Peyer's patch (tissue), 4 donors: Measurements from ENCODE around the gene ADAM15.

Experiments used
- POLR2A ChIP-seq, 2 donors: fragments of 450-650 bp; IDR thresholded peaks; one replicate each; pipeline ENCODE4 v1.5.1; 2017; ENCODE audit warnings: antibody characterized with exemption in 2 of 2, mild to moderate bottlenecking in 2 of 2, moderate library complexity in 2 of 2
- TF ChIP-seq, protein P1 (sequence below), 6 experiments: fragments of 450-650 bp in 4 of 6; fragments of 200-600 bp in 2 of 6; sonication (generic) in 1 of 6; IDR thresholded peaks; one replicate each; pipeline ENCODE4 v1.5.1; 2017 to 2019; ENCODE audit warnings: antibody characterized with exemption in 6 of 6, mild to moderate bottlenecking in 3 of 6, moderate library complexity in 1 of 6

DNA sequence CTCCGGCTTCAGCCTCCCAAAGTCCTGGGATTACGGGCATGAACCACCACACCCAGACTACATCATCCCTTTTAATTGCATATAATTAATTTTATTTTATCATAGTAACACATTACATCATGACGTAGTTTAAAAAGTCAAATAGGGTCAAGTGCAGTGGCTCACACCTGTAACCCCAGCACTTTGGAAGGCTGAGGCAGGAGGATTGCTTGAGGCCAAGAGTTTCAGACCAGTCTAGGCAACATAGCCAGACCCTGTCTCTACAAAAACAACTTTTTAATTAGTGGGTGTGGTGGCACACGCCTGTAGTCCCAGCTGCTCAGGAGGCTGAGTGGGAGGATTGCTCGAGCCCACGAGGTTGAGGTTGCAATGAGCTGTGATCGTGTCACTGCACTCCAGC lies 48.2 kb downstream of the ADAM15 start:
- TF ChIP-seq, protein P1, sequence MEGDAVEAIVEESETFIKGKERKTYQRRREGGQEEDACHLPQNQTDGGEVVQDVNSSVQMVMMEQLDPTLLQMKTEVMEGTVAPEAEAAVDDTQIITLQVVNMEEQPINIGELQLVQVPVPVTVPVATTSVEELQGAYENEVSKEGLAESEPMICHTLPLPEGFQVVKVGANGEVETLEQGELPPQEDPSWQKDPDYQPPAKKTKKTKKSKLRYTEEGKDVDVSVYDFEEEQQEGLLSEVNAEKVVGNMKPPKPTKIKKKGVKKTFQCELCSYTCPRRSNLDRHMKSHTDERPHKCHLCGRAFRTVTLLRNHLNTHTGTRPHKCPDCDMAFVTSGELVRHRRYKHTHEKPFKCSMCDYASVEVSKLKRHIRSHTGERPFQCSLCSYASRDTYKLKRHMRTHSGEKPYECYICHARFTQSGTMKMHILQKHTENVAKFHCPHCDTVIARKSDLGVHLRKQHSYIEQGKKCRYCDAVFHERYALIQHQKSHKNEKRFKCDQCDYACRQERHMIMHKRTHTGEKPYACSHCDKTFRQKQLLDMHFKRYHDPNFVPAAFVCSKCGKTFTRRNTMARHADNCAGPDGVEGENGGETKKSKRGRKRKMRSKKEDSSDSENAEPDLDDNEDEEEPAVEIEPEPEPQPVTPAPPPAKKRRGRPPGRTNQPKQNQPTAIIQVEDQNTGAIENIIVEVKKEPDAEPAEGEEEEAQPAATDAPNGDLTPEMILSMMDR (IDR thresholded peaks at IDR 0.05): no peak
- TF ChIP-seq POLR2A (IDR thresholded peaks at IDR 0.05): peak in 1 of 2 donors; percentile 26
